Measurements from ENCODE around the gene CPT1A.

Gene CPT1A

GRCh38 chr11:68784653-68785052, 57.1 kb downstream of the CPT1A start:
- DNase-seq = no peak

- no peak for DNase-seq
These were observed 58.4 kb downstream of the CPT1A start for GRCh38 chr11:68783216-68783821.

DNA sequence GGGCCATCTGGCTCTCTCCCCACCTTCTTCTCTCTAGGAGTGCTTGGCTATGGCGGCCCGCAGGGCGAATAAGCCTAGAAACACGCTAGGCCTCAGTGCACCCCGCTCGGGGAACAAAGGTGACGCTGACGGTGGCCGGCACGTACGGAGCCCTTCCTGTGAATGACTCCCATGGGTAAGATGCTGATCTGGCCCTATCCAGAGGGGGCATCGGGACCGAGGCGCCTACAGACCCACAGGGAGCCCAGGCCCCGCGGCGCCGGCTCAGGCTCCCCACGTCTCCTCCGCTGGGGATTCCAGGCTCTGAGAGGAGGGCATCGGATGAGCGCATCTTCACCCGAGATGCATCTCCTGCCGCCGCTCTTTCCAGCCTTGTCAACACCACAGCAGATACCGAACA, 59.0 kb downstream of the CPT1A start:
- DNase-seq = no peak

DNA sequence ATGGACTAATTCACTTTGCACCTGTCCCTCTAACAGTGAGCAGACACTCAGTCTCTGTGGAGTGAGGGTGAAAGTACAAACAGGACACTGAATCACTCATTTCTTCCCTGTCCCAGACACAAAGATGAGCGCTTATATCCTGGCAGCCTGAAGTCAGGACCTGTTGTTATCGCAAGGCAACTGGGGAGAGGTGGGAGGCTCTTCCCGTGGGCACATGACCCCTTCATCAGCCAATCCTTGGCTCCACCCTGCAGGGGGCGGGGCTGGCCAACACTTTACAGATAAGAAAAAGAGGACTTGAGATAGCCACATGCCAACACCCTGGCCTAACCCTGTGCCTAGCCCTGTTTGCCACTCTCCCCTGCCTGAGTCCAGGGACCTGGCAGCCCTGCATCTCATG, 60.9 kb downstream of the CPT1A start:
- DNase-seq = no peak

- no peak for DNase-seq
These were observed 63.5 kb downstream of the CPT1A start for GRCh38 chr11:68778205-68778604.

DNA sequence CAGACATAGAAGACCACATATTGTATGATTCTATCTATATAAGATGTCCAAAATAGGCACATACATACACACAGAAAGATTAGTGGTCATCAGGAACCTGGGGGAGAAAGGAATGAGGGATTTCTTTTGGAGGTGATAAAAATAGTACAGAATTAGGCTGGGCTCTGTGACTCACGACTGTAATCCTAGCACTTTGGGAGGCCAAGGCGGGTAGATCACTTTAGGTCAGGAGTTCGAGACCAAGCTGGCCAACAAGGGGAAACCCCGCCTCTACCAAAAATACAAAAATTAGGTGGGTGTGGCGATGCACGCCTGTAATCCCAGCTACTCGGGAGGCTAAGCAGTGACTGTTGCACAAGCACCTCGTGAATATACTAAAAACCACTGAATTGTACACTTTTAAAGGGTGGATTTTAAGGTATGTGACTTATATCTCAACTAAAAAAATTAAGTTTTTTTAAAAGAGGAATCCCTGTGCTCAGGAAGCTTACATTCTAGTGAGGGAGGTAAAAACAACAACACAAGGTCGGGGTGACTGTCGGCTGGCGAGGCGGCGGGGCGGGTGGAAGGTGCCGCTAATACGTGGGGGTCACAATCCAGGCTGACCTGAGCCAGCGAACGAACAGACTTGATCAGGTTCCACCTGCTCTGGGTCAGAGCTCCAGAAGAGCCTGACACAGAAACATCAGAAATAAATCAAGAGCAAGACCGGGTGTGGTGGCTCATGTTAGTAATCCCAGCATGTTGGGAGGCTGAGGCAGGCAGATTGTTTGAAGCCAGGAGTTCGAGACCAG, 65.1 kb downstream of the CPT1A start:
- DNase-seq = no peak

DNA sequence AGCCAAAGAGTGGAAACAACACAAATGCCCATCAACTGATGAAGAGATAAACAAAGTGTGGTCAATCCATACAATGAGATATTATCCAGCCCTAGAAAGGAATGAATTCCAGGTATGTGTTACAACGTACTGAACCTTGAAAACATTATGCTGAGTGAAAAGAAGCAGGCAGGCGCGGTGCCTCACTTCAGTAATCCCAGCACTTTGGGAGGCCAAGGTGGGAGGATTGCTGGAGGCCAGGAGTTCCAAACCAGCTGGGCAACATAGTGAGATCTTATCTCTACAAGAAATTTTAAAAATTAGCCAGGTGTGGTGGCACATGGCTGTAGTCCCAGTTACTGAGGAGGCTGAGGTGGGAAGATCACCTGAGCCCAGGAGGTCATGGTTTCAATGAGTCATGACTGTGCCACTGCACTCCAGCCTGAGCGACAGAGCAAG, 65.7 kb downstream of the CPT1A start:
- DNase-seq = no peak

GRCh38 chr11:68774194-68774585, 67.5 kb downstream of the CPT1A start:
- no peak for DNase-seq

GRCh38 chr11:68773521-68774193, 68.1 kb downstream of the CPT1A start:
- DNase-seq = no peak

DNA sequence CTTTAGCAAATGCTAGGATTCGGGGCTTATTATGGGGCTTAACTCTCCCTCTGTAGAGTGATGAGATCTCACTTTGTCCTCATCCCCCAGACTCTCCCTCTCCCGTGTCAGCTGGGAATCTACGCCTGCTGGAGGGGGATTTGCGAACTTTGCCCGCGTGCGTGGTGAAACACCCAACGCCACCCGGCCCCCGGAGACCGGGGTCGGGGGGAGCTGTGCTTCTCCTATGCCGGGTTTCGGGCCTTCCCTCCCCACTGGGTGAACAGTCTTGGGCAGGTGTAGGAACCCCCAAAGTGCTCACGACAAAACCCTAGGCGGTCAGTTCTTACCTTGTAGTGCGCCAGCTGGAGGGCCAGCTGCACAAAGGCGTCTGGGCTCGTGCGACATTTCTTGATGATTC, 68.8 kb downstream of the CPT1A start:
- DNase-seq = no peak

GRCh38 chr11:68770781-68771180, 70.9 kb downstream of the CPT1A start:
- no peak for DNase-seq

DNA sequence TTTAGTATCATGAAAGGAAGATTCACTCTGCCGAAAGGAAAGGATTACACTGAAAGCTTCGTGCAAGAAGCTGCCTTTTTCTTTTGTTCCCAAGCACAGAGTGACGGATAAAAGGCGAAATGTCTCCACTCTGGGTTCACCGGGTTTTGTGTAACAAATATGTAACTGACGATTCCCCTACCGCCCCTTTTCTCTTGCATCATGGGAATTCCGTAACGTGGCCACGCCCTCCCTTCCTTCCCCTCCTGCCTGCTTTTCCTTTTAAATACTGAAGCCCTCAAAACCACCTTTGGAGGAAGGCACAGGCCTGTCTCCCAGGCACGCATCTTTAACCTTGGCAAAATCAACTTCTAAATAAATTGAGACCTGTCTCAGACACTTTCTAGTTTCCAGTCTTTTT, 74.0 kb downstream of the CPT1A start:
- DNase-seq = no peak

DNA sequence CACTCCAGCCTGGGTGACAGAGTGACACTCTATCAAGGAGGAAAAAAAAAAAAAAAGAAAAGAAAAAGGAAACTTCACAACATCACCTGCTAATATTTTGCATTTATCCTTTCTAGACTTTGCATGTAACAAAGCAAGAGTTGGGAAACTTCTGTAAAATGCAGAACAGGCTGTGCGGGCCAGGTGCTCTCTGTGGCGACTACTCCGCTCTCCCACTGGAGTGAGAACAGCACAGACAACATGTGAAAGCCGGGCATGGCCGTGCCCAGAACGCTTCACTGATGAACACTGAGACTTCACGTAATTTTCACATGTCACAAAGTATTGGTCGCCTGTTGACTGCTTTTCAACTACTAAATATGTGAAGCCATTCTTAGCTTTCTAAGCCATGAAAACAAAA, 74.9 kb downstream of the CPT1A start:
- no peak for DNase-seq

DNA sequence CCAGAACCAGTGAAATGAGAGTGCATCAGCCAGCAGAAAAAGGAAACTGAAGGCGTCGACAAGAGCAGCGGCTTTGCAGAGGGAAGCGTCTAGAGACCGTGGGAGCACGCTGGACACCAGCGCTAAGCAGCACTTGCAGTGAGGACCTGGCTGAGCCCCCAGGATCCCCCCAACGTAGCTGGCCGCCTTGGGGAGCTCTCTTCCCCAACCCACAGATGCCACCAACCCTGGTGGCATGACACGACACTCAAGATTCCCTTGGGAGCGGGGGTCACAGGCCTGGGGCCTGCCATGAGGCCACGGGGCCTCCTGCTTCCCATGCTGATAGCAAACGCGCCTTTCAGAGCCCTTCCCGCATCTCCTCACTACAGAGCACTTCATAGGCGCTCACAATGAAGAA, 77.0 kb downstream of the CPT1A start:
- DNase-seq = no peak

DNA sequence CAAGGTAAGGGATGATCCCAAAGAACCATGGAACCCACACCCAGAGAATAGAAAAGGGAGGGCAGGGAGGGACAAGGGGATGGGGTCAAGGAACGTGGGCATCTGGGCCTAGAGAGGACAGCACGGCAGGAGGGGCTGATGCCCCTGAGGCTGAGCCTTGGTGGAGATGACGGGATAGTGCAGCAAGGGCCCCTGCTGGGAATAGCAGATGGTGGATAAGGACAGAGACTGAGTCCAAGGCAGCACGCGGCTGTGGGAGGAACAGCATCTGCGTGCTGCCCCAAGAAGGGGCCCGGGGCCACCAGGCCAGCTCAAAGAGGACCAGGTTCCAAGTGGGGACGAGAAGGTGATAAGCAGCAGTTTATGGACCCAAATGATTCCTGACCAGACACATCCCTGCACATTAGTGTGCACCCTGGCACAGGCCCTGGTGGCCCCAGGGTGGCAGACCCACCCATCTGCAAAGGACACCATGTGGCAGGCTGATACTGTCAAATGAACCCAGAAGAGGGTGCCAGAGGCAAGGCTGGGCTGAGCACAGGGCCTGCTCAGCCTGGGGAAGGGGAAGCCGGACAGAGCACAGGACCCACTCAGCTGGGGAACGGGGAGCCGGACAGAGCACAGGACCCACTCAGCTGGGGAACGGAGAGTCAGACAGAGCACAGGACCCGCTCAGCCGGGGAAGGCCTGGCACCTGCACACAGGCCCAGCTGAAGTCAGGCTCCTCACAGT, 77.6 kb downstream of the CPT1A start:
- DNase-seq = no peak

GRCh38 chr11:68763181-68763721, 78.5 kb downstream of the CPT1A start:
- DNase-seq = no peak

DNA sequence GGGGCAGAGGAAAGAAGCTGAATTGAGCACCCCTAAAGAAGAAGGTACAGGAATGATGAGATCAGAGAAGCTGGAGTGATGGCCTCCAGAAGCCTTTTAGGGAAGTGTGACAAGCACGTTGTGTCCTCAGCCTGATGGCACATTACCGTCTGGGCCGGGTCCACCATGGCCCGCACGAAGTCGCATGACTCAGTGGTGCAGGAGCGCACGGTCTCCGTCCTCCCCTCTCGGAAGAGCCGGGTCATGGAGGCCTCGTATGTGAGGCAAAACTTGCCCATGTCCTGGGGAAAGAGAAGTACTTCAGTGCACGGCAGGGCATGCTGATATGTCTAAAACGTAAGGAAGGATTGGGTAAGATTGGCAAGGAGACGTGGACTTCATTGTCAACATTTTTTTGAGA, 79.2 kb downstream of the CPT1A start:
- DNase-seq = no peak

DNA sequence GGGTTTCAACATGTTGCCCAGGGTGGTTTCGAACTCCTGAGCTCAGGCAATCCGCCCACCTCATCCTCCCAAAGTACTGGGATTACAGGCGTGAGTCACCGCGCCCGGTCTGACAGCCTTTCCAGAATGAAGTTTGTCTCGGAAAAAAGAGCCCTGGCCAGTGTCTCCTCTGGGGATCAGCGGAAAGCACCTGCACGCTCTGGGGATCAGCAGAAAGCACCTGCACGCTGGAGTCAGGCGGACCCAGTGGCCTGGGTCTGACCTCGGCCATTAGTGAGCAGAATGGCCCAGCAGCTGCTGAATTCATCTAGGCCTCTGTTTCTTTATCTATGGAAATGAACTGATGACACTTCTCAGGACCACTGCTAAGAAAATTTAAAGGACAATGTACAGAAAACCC, 79.9 kb downstream of the CPT1A start:
- no peak for DNase-seq

GRCh38 chr11:68759991-68760390, 81.7 kb downstream of the CPT1A start:
- DNase-seq = no peak

GRCh38 chr11:68757711-68758110, 84.0 kb downstream of the CPT1A start:
- no peak for DNase-seq

DNA sequence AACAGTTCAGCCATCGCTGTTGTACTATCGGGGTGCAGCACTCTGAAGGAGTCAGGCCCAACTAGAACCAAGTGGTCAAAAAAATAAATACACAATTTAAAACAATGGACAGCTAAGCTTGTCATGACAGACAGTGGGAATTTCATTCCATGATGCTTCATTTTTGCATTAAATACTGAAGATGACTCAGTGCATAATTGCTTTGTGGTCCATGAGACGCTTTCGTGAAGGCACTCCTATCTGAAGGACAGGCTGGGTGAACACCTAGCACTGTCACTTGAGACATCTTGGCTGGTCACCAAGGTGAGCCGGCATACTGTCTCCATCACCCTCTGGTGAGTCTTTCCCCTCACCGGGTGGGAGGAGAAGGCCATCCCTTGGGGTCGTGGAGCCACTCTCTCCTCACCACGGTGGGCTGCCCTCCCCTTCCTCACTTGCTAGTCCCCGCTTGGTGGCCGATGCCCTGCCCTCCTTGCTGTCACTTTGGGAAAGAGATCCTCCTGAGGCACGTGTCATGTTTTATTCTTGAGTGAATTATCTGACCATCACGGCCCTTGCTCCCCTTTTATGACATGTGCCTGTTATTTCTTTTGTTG, 85.4 kb downstream of the CPT1A start:
- no peak for DNase-seq

GRCh38 chr11:68753300-68753699, 88.4 kb downstream of the CPT1A start:
- DNase-seq = no peak
